Ascending aorta (tissue), 2 donors: Measurements from ENCODE around the gene LYRM4. TPM values are rescaled to one million over a fixed set of nuclear protein-coding genes. Genes with fewer than 3 reads are reported as not detected.

Experiments used
- DNase-seq, 2 donors: peaks; one replicate each; pipeline ENCODE4 v3.0.0-alpha.2; 2019; ENCODE audit warnings: low spot score in 2 of 2
- H3K27ac ChIP-seq, 2 donors: fragments of 200-600 bp; sonication (generic); one replicate each; pipeline ENCODE4 v1.5.1; 2016 to 2017; ENCODE audit warnings: mild to moderate bottlenecking in 1 of 2
- H3K27me3 ChIP-seq: fragments of 200-600 bp; sonication (generic); one replicate; pipeline ENCODE4 v1.5.1; 2017
- H3K36me3 ChIP-seq, 2 donors: fragments of 200-600 bp; sonication (generic); one replicate each; pipeline ENCODE4 v1.5.1; 2016
- H3K4me1 ChIP-seq, 2 donors: fragments of 200-600 bp; sonication (generic); one replicate each; pipeline ENCODE4 v1.5.1; 2016 to 2017; ENCODE audit warnings: mild to moderate bottlenecking in 1 of 2
- H3K4me3 ChIP-seq, 2 donors: fragments of 200-600 bp; sonication (generic); one replicate each; pipeline ENCODE4 v1.5.1; 2016 to 2017; ENCODE audit warnings: mild to moderate bottlenecking in 1 of 2
- H3K9me3 ChIP-seq, 2 donors: fragments of 200-600 bp; sonication (generic); one replicate each; pipeline ENCODE4 v1.5.1; 2016
- CTCF ChIP-seq, 3 experiments: fragments of 200-600 bp in 2 of 3; fragments of 450-650 bp in 1 of 3; sonication (generic) in 2 of 3; IDR thresholded peaks; one replicate each; pipeline ENCODE4 v1.5.1; 2016 to 2019; ENCODE audit warnings: antibody characterized with exemption in 3 of 3, mild to moderate bottlenecking in 1 of 3, moderate library complexity in 1 of 3
- intact Hi-C: fragments of 100-400 bp; cut with DNase I; formaldehyde crosslinking; loops from one replicate; pipeline ENCODE4 v1.15.1; 2023
- total RNA-seq: library from RNA; depleted of rRNA; stranded (reverse); fragments of >200 nt; gene quantifications from one replicate; pipeline ENCODE4 v1.1.0, GENCODE V29; 2016

The LYRM4 gene
- total RNA-seq, 1 donor from 2014 or later = 10.5 TPM

DNA sequence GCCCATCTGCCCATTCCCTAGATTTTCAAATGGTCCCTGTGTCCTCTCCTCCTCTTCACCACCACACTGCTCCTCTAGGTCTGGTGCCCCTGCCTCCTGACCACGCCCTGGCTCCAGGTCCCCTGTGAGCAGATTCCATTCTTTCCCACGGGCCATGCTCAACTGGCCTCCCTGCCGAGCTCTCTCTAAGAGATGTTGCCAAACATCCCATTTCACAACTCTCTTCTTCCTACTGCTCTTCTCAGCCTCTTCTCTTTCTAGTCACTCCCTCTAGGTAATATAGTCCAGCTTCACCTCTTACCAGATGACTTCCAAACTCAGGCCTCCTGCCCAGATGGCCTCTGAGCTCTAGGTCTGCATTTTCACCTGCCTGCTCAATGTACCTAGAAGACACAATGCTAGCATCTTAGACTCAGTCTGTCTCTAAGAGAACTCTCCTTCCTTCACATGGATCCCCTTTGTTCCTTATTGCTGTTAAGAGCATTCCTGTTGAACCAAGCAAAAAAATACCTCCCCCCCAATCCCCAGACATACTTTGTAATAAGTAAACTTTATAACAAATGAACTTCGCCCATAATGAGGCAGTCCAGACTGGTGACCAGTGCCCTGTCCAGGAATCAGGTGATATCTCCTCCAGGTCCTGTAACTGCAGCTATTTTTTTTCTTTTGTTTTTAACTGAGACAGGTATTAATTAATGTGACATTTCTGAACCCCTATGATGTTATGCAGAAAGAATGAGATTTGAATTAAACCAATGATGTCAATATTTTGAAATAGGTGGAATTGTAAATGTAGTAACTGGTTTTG lies 79.0 kb downstream of the LYRM4 start:
- no peak overlapping the region for H3K27ac ChIP-seq

DNA sequence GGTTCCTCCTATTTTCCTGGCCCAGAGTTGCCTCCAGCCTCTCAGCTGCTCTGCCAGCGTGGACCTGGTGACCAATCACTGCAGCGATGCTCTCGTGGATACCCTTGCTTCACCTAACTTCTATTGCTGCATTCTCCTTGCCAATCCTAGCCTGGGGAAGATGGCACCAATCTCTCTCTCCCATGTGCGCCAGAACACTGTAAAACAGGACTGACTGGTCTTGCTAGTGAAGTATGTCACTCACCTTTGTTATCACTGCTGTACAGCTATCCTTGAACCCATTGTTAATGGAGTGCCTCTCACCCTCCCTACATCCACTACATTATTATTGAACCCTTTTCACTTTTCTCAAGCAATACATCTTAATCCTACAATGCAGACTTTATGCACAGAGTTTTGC lies 80.1 kb downstream of the LYRM4 start:
- Histone ChIP-seq H3K4me3 (no peak overlapping the region), H3K27me3 (no peaks in the 10 kb centered on the region), H3K4me1 (no peaks in the 10 kb centered on the region), H3K36me3 (no peaks in the 10 kb centered on the region), H3K27ac (no peak overlapping the region), H3K9me3 (no peaks in the 10 kb centered on the region)
- no peak for DNase-seq
- TF ChIP-seq CTCF (IDR thresholded peaks at IDR 0.05) = no peak
- intact Hi-C loops = no loop called here

More for the DNA sequence above, 79.0 kb downstream of the LYRM4 start:
- no peaks in the 10 kb centered on the region for H3K36me3 ChIP-seq
- no peaks in the 10 kb centered on the region for H3K9me3 ChIP-seq
- H3K4me3 ChIP-seq = no peak overlapping the region
- intact Hi-C loops = no loop called here
- DNase-seq = no peak
- no peaks in the 10 kb centered on the region for H3K4me1 ChIP-seq
- TF ChIP-seq CTCF (IDR thresholded peaks at IDR 0.05) = no peak
- no peaks in the 10 kb centered on the region for H3K27me3 ChIP-seq

GRCh38 chr6:5179917-5180316 lies 80.8 kb downstream of the LYRM4 start:
- Histone ChIP-seq H3K36me3 (no peaks in the 10 kb centered on the region), H3K27me3 (no peaks in the 10 kb centered on the region), H3K9me3 (no peaks in the 10 kb centered on the region), H3K27ac (no peak overlapping the region), H3K4me1 (no peaks in the 10 kb centered on the region), H3K4me3 (no peak overlapping the region)
- no peak for TF ChIP-seq CTCF (IDR thresholded peaks at IDR 0.05)
- DNase-seq = no peak
- intact Hi-C loops = no loop called here

DNA sequence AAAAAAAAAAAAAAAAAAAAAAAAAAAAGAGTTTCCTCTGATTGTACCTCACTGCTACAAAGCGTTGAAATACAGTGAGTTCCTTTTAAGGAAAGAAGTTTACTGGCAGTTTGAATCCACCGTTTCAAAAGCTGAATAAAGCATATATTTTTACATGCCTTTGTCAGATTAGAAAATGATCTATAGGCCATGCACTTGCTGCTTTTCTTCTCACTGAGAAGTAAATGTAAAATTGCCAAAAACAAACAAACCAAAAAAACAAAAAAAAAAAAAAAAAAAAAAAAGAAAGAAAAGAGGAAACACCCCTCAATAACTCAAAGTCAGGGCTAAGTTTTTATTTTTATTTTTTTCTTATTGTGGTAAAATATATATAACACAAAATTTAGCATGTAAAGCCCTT lies 81.9 kb downstream of the LYRM4 start:
- Histone ChIP-seq H3K36me3 (no peaks in the 10 kb centered on the region), H3K27me3 (no peaks in the 10 kb centered on the region), H3K4me1 (no peaks in the 10 kb centered on the region), H3K4me3 (no peak overlapping the region), H3K9me3 (no peaks in the 10 kb centered on the region), H3K27ac (no peak overlapping the region)
- DNase-seq = no peak
- intact Hi-C loops = no loop called here
- TF ChIP-seq CTCF (IDR thresholded peaks at IDR 0.05) = no peak

DNA sequence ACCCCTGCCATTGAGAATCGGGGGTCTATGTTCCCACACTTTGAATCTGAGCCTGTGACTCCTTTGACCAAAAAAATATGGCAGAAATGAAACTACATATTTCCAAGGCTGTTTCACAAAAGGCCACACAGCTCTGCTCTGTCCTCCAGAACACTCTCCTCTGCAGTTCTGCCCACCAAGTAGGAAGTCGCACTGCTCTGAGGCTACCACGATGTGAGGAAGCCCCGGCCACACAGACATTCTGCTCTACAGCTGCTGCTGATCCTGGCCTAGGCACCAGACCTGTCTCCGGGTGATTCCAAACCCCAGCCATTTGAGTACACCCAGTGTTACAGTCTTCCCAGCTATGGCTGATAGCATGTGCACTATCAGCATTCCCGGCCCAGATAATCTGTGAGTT lies 85.1 kb downstream of the LYRM4 start:
- intact Hi-C loops = no loop called here
- H3K36me3 ChIP-seq = no peaks in the 10 kb centered on the region
- no peak overlapping the region for H3K27ac ChIP-seq
- TF ChIP-seq CTCF (IDR thresholded peaks at IDR 0.05) = no peak
- no peaks in the 10 kb centered on the region for H3K27me3 ChIP-seq
- DNase-seq = no peak
- no peaks in the 10 kb centered on the region for H3K9me3 ChIP-seq
- no peak overlapping the region for H3K4me3 ChIP-seq
- H3K4me1 ChIP-seq = no peaks in the 10 kb centered on the region
